Endothelial cell of umbilical vein (primary cell): ENCODE measurements around the gene EFHC2. TPM values are rescaled to one million over a fixed set of nuclear protein-coding genes. Genes with fewer than 3 reads are reported as not detected.

Experiments
- BruUV-seq: library from RNA; stranded (reverse); fragments of 400-500 nt; replicated peaks from 2 replicates; lab custom pipeline; 2021; lab: Mats Ljungman, UMichigan
- CTCF ChIA-PET: fragments of 300-600, 350-600 bp; sonication (Branson Sonifier 250); formaldehyde crosslinking; loops from one replicate; lab custom pipeline; 2021; ENCODE audit warnings: antibody characterized with exemption, inconsistent platforms; lab: Charles Lee
- POLR2A ChIA-PET: fragments of 300-600, 350-600 bp; sonication (Branson Sonifier 250); formaldehyde crosslinking; loops from one replicate; lab custom pipeline; 2021; ENCODE audit warnings: antibody characterized with exemption, inconsistent platforms; lab: Charles Lee
- DNase-seq: peaks from one replicate; pipeline ENCODE4 v3.0.0-alpha.2; 2011; ENCODE audit warnings: low read depth, low spot score
- FAIRE-seq: peaks from 2 replicates; lab custom pipeline; 2011; peaks lifted over from hg19 to GRCh38; lab: Jason Lieb, UNC
- H2AFZ ChIP-seq: 2 replicates; pipeline ENCODE4 v1.6.0; 2012; ENCODE audit warnings: low read depth, low read length, control low read depth, inconsistent platforms
- H3K27ac ChIP-seq: 2 replicates; pipeline ENCODE4 v1.5.1; 2011; ENCODE audit warnings: low read depth, mild to moderate bottlenecking, control low read depth, low read length, moderate library complexity; ENCODE audit not compliant: insufficient read depth
- H3K27me3 ChIP-seq, 2 experiments: 2 replicates each; pipeline versions ENCODE4 v1.6.0 to v1.6.1; 2011; ENCODE audit warnings: low read length in 2 of 2, mixed read lengths in 1 of 2; ENCODE audit not compliant: control insufficient read depth in 2 of 2, insufficient read depth in 2 of 2
- H3K36me3 ChIP-seq, 2 experiments: 2 replicates in 1 of 2; 3 replicates in 1 of 2; pipeline ENCODE4 v1.5.1; 2011; ENCODE audit warnings: low read length in 2 of 2, mild to moderate bottlenecking in 1 of 2, moderate library complexity in 1 of 2; ENCODE audit not compliant: control insufficient read depth in 2 of 2, insufficient read depth in 2 of 2; ENCODE audit errors: extremely low read depth in 1 of 2
- H3K4me1 ChIP-seq: 3 replicates; pipeline ENCODE4 v1.5.1; 2011; ENCODE audit warnings: mild to moderate bottlenecking, low read length; ENCODE audit not compliant: control insufficient read depth, insufficient read depth; ENCODE audit errors: extremely low read depth
- H3K4me2 ChIP-seq: 2 replicates; pipeline ENCODE4 v1.6.1; 2011; ENCODE audit warnings: low read length, control low read depth, mixed read lengths; ENCODE audit not compliant: insufficient read depth
- H3K4me3 ChIP-seq, 3 experiments: fragments of 200-600 bp in 1 of 3; sonication (generic), shearing (Covaris generic) in 1 of 3; replicated peaks in 1 of 3; 2 replicates each; pipeline ENCODE4 v1.5.1; 2011 to 2016; ENCODE audit warnings: control low read depth in 3 of 3, low read length in 3 of 3, mild to moderate bottlenecking in 2 of 3, inconsistent platforms in 1 of 3, low read depth in 1 of 3, moderate library complexity in 1 of 3; ENCODE audit not compliant: insufficient read depth in 1 of 3
- H3K79me2 ChIP-seq: 2 replicates; pipeline ENCODE4 v1.6.0; 2012; ENCODE audit warnings: low read length, inconsistent platforms; ENCODE audit not compliant: control insufficient read depth, insufficient read depth
- H3K9ac ChIP-seq: replicated peaks from 2 replicates; pipeline ENCODE3; 2011; ENCODE audit warnings: low read length, control low read depth; ENCODE audit not compliant: insufficient read depth; ENCODE audit errors: extremely low read depth
- H3K9me1 ChIP-seq: replicated peaks from 3 replicates; pipeline ENCODE4 v1.6.0; 2011; ENCODE audit warnings: mild to moderate bottlenecking, low read length; ENCODE audit not compliant: control insufficient read depth, insufficient read depth; ENCODE audit errors: extremely low read depth
- H3K9me3 ChIP-seq: replicated peaks from 2 replicates; pipeline ENCODE4 v1.5.1; 2012; ENCODE audit warnings: low read length, inconsistent platforms; ENCODE audit not compliant: control insufficient read depth, insufficient read depth
- H4K20me1 ChIP-seq: replicated peaks from 2 replicates; pipeline ENCODE3; 2011; ENCODE audit warnings: mild to moderate bottlenecking, low read length; ENCODE audit not compliant: control insufficient read depth, insufficient read depth; ENCODE audit errors: extremely low read depth
- EZH2 ChIP-seq: IDR thresholded peaks from 2 replicates; pipeline ENCODE4 v1.6.1; 2012; ENCODE audit warnings: borderline replicate concordance, low read depth, mild to moderate bottlenecking, moderate library complexity, low read length, inconsistent platforms; ENCODE audit not compliant: severe bottlenecking
- JUN ChIP-seq: IDR thresholded peaks from 2 replicates; pipeline ENCODE4 v1.6.1; 2011; ENCODE audit warnings: borderline replicate concordance, low read depth; ENCODE audit not compliant: insufficient read length, insufficient read depth
- MYC ChIP-seq: IDR thresholded peaks from one replicate; pipeline ENCODE4 v1.6.1; 2011; ENCODE audit warnings: mild to moderate bottlenecking, low read depth, low read length
- dilution Hi-C: fragments of 300-500 bp; cut with MboI; formaldehyde crosslinking; loops from one replicate; pipeline ENCODE4 v1.15.0; 2019; ENCODE audit warnings: low sequenced_read_pairs; ENCODE audit not compliant: extremely low pct_ligation_motif_present
- intact Hi-C: fragments of 100-400 bp; cut with micrococcal nuclease; formaldehyde crosslinking; loops from one replicate; pipeline ENCODE4 v1.10.0; 2022
- polyA plus RNA-seq, 4 experiments: library from polyadenylated mRNA; depleted of rRNA in 3 of 4; stranded (reverse) in 3 of 4; unstranded in 1 of 4; fragments of >200 nt; gene quantifications; 2 replicates each; pipeline versions ENCODE4 v1.2.1 to v1.2.3, GENCODE V29; 2011 to 2012; ENCODE audit warnings: missing spikeins in 1 of 4
- total RNA-seq: library from RNA; stranded (reverse); gene quantifications from 2 replicates; pipeline ENCODE4 v1.2.3, GENCODE V29; 2021
- TF ChIP-seq, protein P1 (sequence below), 2 donors: IDR thresholded peaks; 1 replicate in 1 of 2; 2 replicates in 1 of 2; pipeline ENCODE4 v1.5.1; 2011; ENCODE audit warnings: low read length in 2 of 2, mild to moderate bottlenecking in 2 of 2, moderate library complexity in 2 of 2, control low read depth in 1 of 2, inconsistent platforms in 1 of 2, low read depth in 1 of 2; ENCODE audit not compliant: insufficient read depth in 1 of 2; ENCODE audit errors: extremely low read depth in 1 of 2
- TF ChIP-seq, protein P2 (sequence below): IDR thresholded peaks from 2 replicates; pipeline ENCODE4 v1.6.1; 2011; ENCODE audit not compliant: insufficient read depth, insufficient read length

EFHC2 gene
- total and polyA plus RNA-seq, 2 donors (not counting 3 experiments of a cell fraction or from before 2014, with no cell fraction given) = not detected

DNA sequence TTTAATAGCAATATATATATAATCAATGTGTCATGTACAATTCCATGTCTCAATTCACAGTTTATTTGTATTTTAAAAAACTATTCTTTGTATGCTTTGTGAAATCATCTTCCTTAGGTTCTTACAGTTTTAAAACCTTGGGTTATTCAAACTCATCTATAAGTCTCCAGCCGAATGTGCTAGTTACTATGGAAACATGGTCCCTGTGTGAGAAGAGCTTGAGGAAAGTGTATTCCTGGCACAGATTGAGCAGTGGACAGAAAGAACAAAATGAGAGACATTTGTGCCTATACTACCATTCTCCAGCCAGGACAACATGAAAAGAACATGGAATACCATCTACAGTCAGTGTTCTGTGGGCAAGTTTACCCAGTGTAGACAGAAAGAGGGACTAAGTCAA is 103.4 kb downstream of the EFHC2 start:
- Histone ChIP-seq H2AFZ (no peak overlapping the region), H3K27ac (no peak overlapping the region), H3K4me3 (no peak overlapping the region), H3K79me2 (no peaks in the 10 kb centered on the region), H3K4me2 (no peak overlapping the region), H3K9me1 (no peaks in the 10 kb centered on the region), H3K36me3 (no peaks in the 10 kb centered on the region), H3K4me1 (no peaks in the 10 kb centered on the region), H3K9ac (no peak overlapping the region), H3K27me3 (no peaks in the 10 kb centered on the region), H4K20me1 (no peaks in the 10 kb centered on the region), H3K9me3 (no peaks in the 10 kb centered on the region)
- TF ChIP-seq JUN = no peak
- ChIA-PET POLR2A (no interaction called here), CTCF (interaction anchor here (2.0 kb wide), 1 partner anchor 282 kb away, joined by 5 read pairs; no protein-coding TSS in a partner anchor)
- DNase-seq (no peak), FAIRE-seq (no peak)
- intact Hi-C loops = loop anchor here (5.0 kb wide), 1 partner anchor 213 kb away; no protein-coding TSS in a partner anchor
- dilution Hi-C loops = no loop called here
- no TSS peak for BruUV-seq

DNA sequence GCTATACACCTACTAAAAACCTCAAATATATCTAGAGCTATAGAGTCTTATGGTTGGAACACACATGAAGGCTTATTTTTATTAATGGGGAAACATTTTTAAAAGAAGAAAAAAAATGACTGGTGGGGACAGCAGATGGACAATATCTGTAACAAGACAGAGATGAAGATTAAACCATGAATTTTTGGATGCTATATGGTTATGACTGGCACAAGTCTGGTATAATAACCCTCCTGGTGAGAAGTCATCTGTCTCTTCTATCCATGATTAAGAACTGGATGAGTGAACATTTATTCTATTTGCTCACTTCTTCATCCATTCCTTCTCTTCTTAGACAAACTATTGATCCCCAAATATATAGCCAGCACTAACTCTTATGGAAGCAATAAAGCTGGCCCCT is 104.4 kb downstream of the EFHC2 start:
- Histone ChIP-seq H2AFZ (no peak overlapping the region), H4K20me1 (no peaks in the 10 kb centered on the region), H3K4me3 (no peak overlapping the region), H3K9ac (no peak overlapping the region), H3K9me3 (no peaks in the 10 kb centered on the region), H3K79me2 (no peaks in the 10 kb centered on the region), H3K36me3 (no peaks in the 10 kb centered on the region), H3K4me2 (no peak overlapping the region), H3K4me1 (no peaks in the 10 kb centered on the region), H3K9me1 (no peaks in the 10 kb centered on the region), H3K27me3 (no peaks in the 10 kb centered on the region), H3K27ac (no peak overlapping the region)
- no peak for DNase-seq
- intact Hi-C loops (no loop called here), dilution Hi-C loops (no loop called here)
- no TSS peak for BruUV-seq
- FAIRE-seq = no peak
- ChIA-PET POLR2A (no interaction called here), CTCF (interaction anchor here (2.0 kb wide), 1 partner anchor 281 kb away, joined by 5 read pairs; no protein-coding TSS in a partner anchor)
- TF ChIP-seq, protein P1, sequence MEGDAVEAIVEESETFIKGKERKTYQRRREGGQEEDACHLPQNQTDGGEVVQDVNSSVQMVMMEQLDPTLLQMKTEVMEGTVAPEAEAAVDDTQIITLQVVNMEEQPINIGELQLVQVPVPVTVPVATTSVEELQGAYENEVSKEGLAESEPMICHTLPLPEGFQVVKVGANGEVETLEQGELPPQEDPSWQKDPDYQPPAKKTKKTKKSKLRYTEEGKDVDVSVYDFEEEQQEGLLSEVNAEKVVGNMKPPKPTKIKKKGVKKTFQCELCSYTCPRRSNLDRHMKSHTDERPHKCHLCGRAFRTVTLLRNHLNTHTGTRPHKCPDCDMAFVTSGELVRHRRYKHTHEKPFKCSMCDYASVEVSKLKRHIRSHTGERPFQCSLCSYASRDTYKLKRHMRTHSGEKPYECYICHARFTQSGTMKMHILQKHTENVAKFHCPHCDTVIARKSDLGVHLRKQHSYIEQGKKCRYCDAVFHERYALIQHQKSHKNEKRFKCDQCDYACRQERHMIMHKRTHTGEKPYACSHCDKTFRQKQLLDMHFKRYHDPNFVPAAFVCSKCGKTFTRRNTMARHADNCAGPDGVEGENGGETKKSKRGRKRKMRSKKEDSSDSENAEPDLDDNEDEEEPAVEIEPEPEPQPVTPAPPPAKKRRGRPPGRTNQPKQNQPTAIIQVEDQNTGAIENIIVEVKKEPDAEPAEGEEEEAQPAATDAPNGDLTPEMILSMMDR (IDR thresholded peaks at IDR 0.05; ENCODE audit: extremely low read depth in 1 of 2, insufficient read depth in 1 of 2, low read depth in 1 of 2, low read length in 2 of 2) = no peak
- TF ChIP-seq MYC (no peak), EZH2 (no peak)
- TF ChIP-seq, protein P2, sequence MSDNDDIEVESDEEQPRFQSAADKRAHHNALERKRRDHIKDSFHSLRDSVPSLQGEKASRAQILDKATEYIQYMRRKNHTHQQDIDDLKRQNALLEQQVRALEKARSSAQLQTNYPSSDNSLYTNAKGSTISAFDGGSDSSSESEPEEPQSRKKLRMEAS = no peak
